ENCODE results near the gene FOXJ3. TPM values are rescaled to one million over a fixed set of nuclear protein-coding genes. Genes with fewer than 3 reads are reported as not detected.

The FOXJ3 gene
- total and polyA plus RNA-seq, 2 of the 13 experiments (the other 11 are each of a cell fraction or from before 2014, with no cell fraction given), result 16.6 to 48.5 TPM

GRCh38 chr1:42380586-42381279 lies 45.7 kb upstream of the FOXJ3 start, which contains the start of gene RIMKLA (continued):
- TF ChIP-seq ARNTL (CRISPR knock-in tag; IDR thresholded peaks at IDR 0.05), result no peak
- peak; percentile 62 for TF ChIP-seq RBFOX2 (IDR thresholded peaks at IDR 0.05; ENCODE audit: low read depth, low read length)
- TF ChIP-seq PRMT3 (CRISPR knock-in tag; IDR thresholded peaks at IDR 0.05; ENCODE audit: borderline replicate concordance, low read depth), result 0 out of 2 replicates have a peak, but pooled peaks have one; percentile 59
- TF ChIP-seq ZNF263 (CRISPR knock-in tag; IDR thresholded peaks at IDR 0.05), result no peak
- TF ChIP-seq CCDC6 (CRISPR knock-in tag; IDR thresholded peaks at IDR 0.05), result 0 out of 2 replicates have a peak, but pooled peaks have one; percentile 18
- TF ChIP-seq ZNF713 (CRISPR knock-in tag; IDR thresholded peaks at IDR 0.05), result no peak
- no peak; the same call in 1 of the 2 replicates for TF ChIP-seq ATF7-NPFF (CRISPR knock-in tag; IDR thresholded peaks at IDR 0.05; ENCODE audit: low read depth)
- no peak for TF ChIP-seq LBX2 (CRISPR knock-in tag; IDR thresholded peaks at IDR 0.05; ENCODE audit: borderline replicate concordance)
- TF ChIP-seq SAFB2 (CRISPR knock-in tag; IDR thresholded peaks at IDR 0.05; ENCODE audit: borderline replicate concordance, low read depth), result peak; percentile 69; the same call in 1 of the 2 replicates
- no peak for TF ChIP-seq CREB3 (CRISPR knock-in tag; IDR thresholded peaks at IDR 0.05)
- no peak for TF ChIP-seq ZNF318 (CRISPR knock-in tag; IDR thresholded peaks at IDR 0.05)
- no peak for TF ChIP-seq ZBTB37 (CRISPR knock-in tag; IDR thresholded peaks at IDR 0.05)
- peak; percentile 71 for TF ChIP-seq NFYB (CRISPR knock-in tag; IDR thresholded peaks at IDR 0.05)
- no peak for TF ChIP-seq HNF1B (CRISPR knock-in tag; IDR thresholded peaks at IDR 0.05)
- no peak for TF ChIP-seq ZNF331 (CRISPR knock-in tag; IDR thresholded peaks at IDR 0.05)
